MCF 10A (cell line): ENCODE data around the gene SLX4IP. TPM values are rescaled to one million over a fixed set of nuclear protein-coding genes. Genes with fewer than 3 reads are reported as not detected.

Experiments used
- BruUV-seq: library from RNA; stranded (reverse); fragments of 400-500 nt; replicated peaks from 2 replicates; lab custom pipeline; 2021; lab: Mats Ljungman, UMichigan
- CTCF ChIA-PET: fragments of 300-600 bp; sonication (Branson Sonifier 250); formaldehyde crosslinking; extraction: SDS; loops from one replicate; lab custom pipeline; 2021; ENCODE audit warnings: antibody characterized with exemption, inconsistent platforms; lab: Yijun Ruan, JAX
- POLR2A ChIA-PET: fragments of 300-600, 350-650 bp; sonication (Branson Sonifier 250); formaldehyde crosslinking; extraction: SDS; loops from one replicate; lab custom pipeline; 2020; ENCODE audit warnings: antibody characterized with exemption, inconsistent platforms; lab: Yijun Ruan, JAX
- DNase-seq: peaks from one replicate; pipeline ENCODE4 v3.0.0-alpha.2; 2018; ENCODE audit not compliant: unreplicated experiment
- H3K27ac Mint-ChIP-seq: one replicate; pipeline ENCODE4 v1.8.0; 2022; ENCODE audit warnings: mild to moderate bottlenecking, low read depth, mixed read lengths; ENCODE audit not compliant: unreplicated experiment
- H3K27me3 Mint-ChIP-seq: one replicate; pipeline ENCODE4 v1.8.0; 2022; ENCODE audit warnings: mixed read lengths; ENCODE audit not compliant: insufficient read depth, unreplicated experiment
- H3K36me3 Mint-ChIP-seq: one replicate; pipeline ENCODE4 v1.8.0; 2022; ENCODE audit warnings: mild to moderate bottlenecking, moderate library complexity, mixed read lengths; ENCODE audit not compliant: insufficient read depth, unreplicated experiment
- H3K4me1 Mint-ChIP-seq: one replicate; pipeline ENCODE4 v1.8.0; 2022; ENCODE audit warnings: mixed read lengths; ENCODE audit not compliant: insufficient read depth, unreplicated experiment
- H3K4me3 Mint-ChIP-seq: one replicate; pipeline ENCODE4 v1.8.0; 2022; ENCODE audit warnings: mild to moderate bottlenecking, moderate library complexity, mixed read lengths; ENCODE audit not compliant: unreplicated experiment
- H3K9me3 Mint-ChIP-seq: one replicate; pipeline ENCODE4 v1.8.0; 2022; ENCODE audit warnings: mixed read lengths; ENCODE audit not compliant: unreplicated experiment
- intact Hi-C: fragments of 100-400 bp; cut with micrococcal nuclease; formaldehyde crosslinking; loops from 2 replicates; pipeline ENCODE4 v1.14.1; 2022
- total RNA-seq: library from RNA; stranded (reverse); gene quantifications from 2 replicates; pipeline ENCODE4 v1.2.3, GENCODE V29; 2022
- TF ChIP-seq, protein P1 (sequence below): fragments of 200-600 bp; IDR thresholded peaks from one replicate; pipeline ENCODE4 v1.8.0; 2022; ENCODE audit warnings: antibody characterized with exemption, mild to moderate bottlenecking; ENCODE audit not compliant: unreplicated experiment

SLX4IP gene
- total RNA-seq, 1 experiment from 2014 or later, result 11.2 TPM

DNA sequence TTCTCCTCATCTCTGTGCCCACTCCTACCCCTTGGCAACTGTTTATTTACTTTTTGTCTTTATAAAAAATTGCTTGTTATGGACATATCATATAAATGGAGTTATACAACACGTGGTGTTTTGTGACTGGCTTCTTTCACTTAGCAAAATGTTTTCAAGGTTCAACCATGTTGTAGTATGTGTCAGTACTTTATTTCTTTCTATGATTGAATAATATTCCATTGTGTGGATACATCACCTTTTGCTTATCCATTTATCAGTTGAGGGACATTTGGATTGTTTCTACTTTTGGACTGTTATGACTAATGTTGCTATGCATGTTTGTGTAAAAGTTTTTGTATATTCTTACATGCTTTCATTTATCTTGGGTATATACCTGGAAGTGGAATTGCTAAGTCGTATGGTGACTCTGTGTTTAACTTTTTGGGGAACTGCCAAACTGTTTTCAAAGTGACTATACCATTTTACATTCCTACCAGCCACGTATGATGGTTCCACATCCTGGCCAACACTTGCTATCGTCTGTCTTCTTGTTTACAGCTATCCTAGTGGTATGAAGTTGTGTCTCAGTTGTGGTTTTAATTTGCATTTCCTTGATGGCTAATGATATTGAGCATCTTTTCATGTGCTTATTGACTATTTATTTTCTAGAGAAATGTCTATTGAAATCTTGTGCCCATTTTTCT, 84.4 kb downstream of the SLX4IP start:
- Mint-ChIP-seq H3K36me3 (peaks cover 4% of the 10 kb centered on the region), H3K27me3 (no peaks in the 10 kb centered on the region), H3K9me3 (no peaks in the 10 kb centered on the region), H3K4me1 (peaks cover 49% of the 10 kb centered on the region), H3K27ac (peak overlapping the region; percentile 65), H3K4me3 (no peak overlapping the region)
- BruUV-seq, result no TSS peak
- CTCF ChIA-PET, result interaction anchor here (0.7 to 3.0 kb wide), 3 partner anchors 17 to 42 kb away, joined by 3 to 18 read pairs (median 3); no protein-coding TSS in a partner anchor
- intact Hi-C loops, result no loop called here
- POLR2A ChIA-PET, result interaction anchor here (1.2 to 2.4 kb wide), 4 partner anchors 14 to 85 kb away, joined by 3 to 15 read pairs (median 5); partner anchors contain the start of genes MKKS and SLX4IP
- TF ChIP-seq, protein P1, sequence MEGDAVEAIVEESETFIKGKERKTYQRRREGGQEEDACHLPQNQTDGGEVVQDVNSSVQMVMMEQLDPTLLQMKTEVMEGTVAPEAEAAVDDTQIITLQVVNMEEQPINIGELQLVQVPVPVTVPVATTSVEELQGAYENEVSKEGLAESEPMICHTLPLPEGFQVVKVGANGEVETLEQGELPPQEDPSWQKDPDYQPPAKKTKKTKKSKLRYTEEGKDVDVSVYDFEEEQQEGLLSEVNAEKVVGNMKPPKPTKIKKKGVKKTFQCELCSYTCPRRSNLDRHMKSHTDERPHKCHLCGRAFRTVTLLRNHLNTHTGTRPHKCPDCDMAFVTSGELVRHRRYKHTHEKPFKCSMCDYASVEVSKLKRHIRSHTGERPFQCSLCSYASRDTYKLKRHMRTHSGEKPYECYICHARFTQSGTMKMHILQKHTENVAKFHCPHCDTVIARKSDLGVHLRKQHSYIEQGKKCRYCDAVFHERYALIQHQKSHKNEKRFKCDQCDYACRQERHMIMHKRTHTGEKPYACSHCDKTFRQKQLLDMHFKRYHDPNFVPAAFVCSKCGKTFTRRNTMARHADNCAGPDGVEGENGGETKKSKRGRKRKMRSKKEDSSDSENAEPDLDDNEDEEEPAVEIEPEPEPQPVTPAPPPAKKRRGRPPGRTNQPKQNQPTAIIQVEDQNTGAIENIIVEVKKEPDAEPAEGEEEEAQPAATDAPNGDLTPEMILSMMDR, result no peak
- no peak for DNase-seq

DNA sequence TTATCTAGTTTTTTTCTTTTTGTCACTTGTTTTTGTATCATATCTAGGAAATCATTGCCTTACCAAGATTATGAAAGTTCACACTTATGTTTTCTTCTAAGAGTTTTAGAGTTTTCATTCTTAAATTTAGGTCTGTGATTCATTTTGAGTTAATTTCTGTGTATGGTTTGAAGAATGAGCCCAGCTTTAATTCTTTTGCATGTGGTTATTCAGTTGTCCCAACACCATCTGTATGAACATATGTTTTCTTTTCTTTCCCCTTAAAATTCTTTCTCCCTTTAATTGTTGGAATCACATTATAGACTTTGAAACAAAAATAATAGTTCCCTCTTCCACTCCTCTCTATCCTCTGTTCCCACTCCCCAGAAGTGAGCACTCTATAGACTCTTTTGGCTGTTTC, 85.4 kb downstream of the SLX4IP start:
- intact Hi-C loops, result no loop called here
- ChIA-PET CTCF (interaction anchor here (0.6 to 3.0 kb wide), 2 partner anchors 16 to 395 kb away, joined by 3 to 18 read pairs; no protein-coding TSS in a partner anchor), POLR2A (interaction anchor here (1.1 to 8.8 kb wide), 6 partner anchors 8 to 86 kb away, joined by 3 to 117 read pairs (median 11); partner anchors contain the start of genes MKKS and SLX4IP)
- no peak overlapping the region for H3K4me3 Mint-ChIP-seq
- peaks cover 54% of the 10 kb centered on the region for H3K4me1 Mint-ChIP-seq
- no TSS peak for BruUV-seq
- peaks cover 4% of the 10 kb centered on the region for H3K36me3 Mint-ChIP-seq
- TF ChIP-seq, protein P1, result no peak
- H3K9me3 Mint-ChIP-seq, result no peaks in the 10 kb centered on the region
- H3K27me3 Mint-ChIP-seq, result no peaks in the 10 kb centered on the region
- H3K27ac Mint-ChIP-seq, result peak overlapping the region; percentile 83
- DNase-seq, result no peak

- CTCF ChIA-PET, result interaction anchor here (0.6 to 3.0 kb wide), 7 partner anchors 8 to 798 kb away, joined by 3 to 18 read pairs (median 5); no protein-coding TSS in a partner anchor
- BruUV-seq, result no TSS peak
- Mint-ChIP-seq H3K9me3 (no peaks in the 10 kb centered on the region), H3K4me3 (peak overlapping the region; percentile 24), H3K27me3 (no peaks in the 10 kb centered on the region), H3K27ac (peak overlapping the region; percentile 83), H3K36me3 (peaks cover 4% of the 10 kb centered on the region), H3K4me1 (peaks cover 61% of the 10 kb centered on the region)
- POLR2A ChIA-PET, result interaction anchor here (0.5 to 8.8 kb wide), 9 partner anchors 9 to 768 kb away, joined by 3 to 117 read pairs (median 5); partner anchors contain the start of genes MKKS and SLX4IP
- peak; percentile 86 for DNase-seq
- TF ChIP-seq, protein P1, result no peak
- intact Hi-C loops, result no loop called here
Observed at GRCh38 chr20:10521068-10521831, 86.1 kb downstream of the SLX4IP start.
